Right cardiac atrium (tissue), 5 donors: ENCODE results near the gene TFEC. TPM values are rescaled to one million over a fixed set of nuclear protein-coding genes. Genes with fewer than 3 reads are reported as not detected.
A peak's percentile ranks its signal among the peaks of the same experiment; 100 is the strongest.
"Not testable (repeated sequence)": the region's sequence is repeated elsewhere in the genome, so short reads cannot be mapped to it uniquely, and the experiment has no call there.

Experiments
- ATAC-seq, 2 donors: fragments of 200-7000 bp; cut with Tn5 transposase; one replicate each; pipeline versions ENCODE4 v1.8.0 to v1.9.1; 2020; ENCODE audit warnings: moderate library complexity in 2 of 2, mild to moderate bottlenecking in 1 of 2
- DNase-seq, 3 donors: peaks; one replicate each; pipeline ENCODE4 v3.0.0-alpha.2; 2020
- H3K27ac ChIP-seq: one replicate; pipeline ENCODE4 v1.5.1; 2013; ENCODE audit warnings: mild to moderate bottlenecking, low read length, control low read depth, moderate library complexity
- H3K27me3 ChIP-seq: one replicate; pipeline ENCODE4 v1.6.1; 2013; ENCODE audit not compliant: control insufficient read depth, insufficient read depth
- H3K4me1 ChIP-seq: one replicate; pipeline ENCODE4 v1.6.1; 2013; ENCODE audit warnings: low read length; ENCODE audit not compliant: control insufficient read depth, insufficient read depth
- H3K4me3 ChIP-seq: one replicate; pipeline ENCODE4 v1.5.1; 2013; ENCODE audit warnings: low read length, control low read depth
- H3K9me3 ChIP-seq: one replicate; pipeline ENCODE4 v1.6.1; 2013; ENCODE audit warnings: low read length; ENCODE audit not compliant: control insufficient read depth
- WGBS: extraction: QIAGEN DNeasy Blood & Tissue Kit; methylation state at CpG from one replicate; pipeline ENCODE4 v1.1.7; 2013; 5-methylcytosine and 5-hydroxymethylcytosine counted together
- intact Hi-C, 4 donors: fragments of 100-400 bp; cut with DNase I; formaldehyde crosslinking; loops; one replicate each; pipeline versions ENCODE4 v1.11.0 to v1.14.0; 2022 to 2023
- polyA plus RNA-seq: library from polyadenylated mRNA; stranded (reverse); fragments of 200-250 nt; gene quantifications from one replicate; pipeline ENCODE4 v1.2.3, GENCODE V29; 2013
- total RNA-seq, 4 donors: library from RNA; stranded (reverse); fragmentation: NEBNext Ultra II Directional; extraction: Animal tissue kit (Norgen Biotek cat#: 25700); gene quantifications; one replicate each; pipeline ENCODE4 v1.2.1, GENCODE V29; 2021
- donor health status: healthy with polysubstance abuse.
- donor health status: DM: no; HTN: yes; CAD: no.
- donor health status: DM: no; HTN: no; CAD: no.
- donor health status: DM: no; HTN: yes; CAD: no; lungs with severe emphysema.
- donor health status: DM: yes; HTN: yes; CAD: no.

Gene TFEC
- total and polyA plus RNA-seq, 5 donors = 0.41 to 4.3 (median 2.6) TPM

DNA sequence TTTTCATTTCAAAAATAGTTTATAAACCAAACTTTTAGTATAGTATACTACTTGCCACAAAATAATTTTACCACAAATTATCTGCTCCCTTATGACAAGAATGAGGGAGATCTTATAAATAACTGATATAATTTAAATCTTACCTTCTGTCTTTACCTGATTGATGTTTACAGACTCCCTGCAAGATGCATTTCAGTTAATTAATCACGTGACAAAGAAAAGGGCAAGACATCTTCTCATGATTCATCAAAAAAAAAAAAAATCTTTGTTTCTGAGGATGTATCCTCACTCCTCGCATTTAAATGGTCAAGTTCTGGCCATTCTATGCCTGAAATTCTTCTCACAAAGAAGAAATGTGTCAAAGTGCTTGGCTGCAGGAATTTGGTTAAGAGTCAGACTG is 2.3 kb upstream of the TFEC start:
- Histone ChIP-seq H3K27ac (no peak overlapping the region), H3K4me3 (no peak overlapping the region), H3K4me1 (no peaks in the 10 kb centered on the region), H3K27me3 (no peaks in the 10 kb centered on the region), H3K9me3 (no peaks in the 10 kb centered on the region)
- no peak for DNase-seq
- ATAC-seq = no peak
- 87% methylated on average over 2 of the region's 2 CpGs for whole genome bisulfite sequencing
- intact Hi-C loops = no loop called here

DNA sequence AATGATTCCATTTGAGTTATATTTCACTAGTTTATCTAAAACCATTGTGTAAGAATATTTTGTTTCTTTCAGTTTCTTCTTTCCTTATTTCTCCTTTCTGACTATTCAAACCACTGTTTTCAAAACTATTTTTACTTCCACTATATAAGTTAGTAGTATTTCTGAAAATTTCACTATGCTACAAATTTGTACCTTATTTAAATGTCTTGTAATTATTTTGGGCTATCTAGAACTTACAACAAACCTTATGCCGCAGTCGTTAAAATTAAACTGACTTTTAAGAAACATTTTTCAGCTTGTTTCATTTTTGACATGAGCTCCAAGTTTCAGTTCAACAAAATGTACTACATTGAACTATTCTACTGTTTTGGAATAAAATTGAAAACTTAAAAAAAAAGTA is 1.8 kb downstream of the TFEC start:
- WGBS = 85% methylated on average over 2 of the region's 2 CpGs
- Histone ChIP-seq H3K4me1 (no peaks in the 10 kb centered on the region), H3K9me3 (no peaks in the 10 kb centered on the region), H3K27me3 (no peaks in the 10 kb centered on the region), H3K27ac (no peak overlapping the region), H3K4me3 (no peak overlapping the region)
- intact Hi-C loops = no loop called here
- DNase-seq (no peak), ATAC-seq (no peak)

DNA sequence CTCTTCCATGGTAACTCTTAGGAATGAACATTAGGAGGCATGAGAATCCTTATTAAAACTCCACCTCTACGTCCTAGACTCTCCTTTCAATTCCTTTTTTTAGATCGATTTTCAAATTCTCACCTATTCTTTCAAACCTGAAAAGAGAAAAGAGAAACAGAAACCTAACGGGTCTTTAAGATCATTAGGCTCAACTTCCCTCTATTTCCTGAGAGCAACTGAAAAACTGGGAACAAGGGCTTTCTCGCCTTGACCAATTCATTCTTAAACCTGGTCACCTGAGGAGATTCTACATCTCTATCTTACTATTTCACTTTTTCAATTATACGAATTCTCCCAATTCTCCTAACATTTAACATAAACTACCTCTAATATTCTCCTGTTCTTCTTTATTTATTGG is 2.8 kb downstream of the TFEC start:
- H3K27me3 ChIP-seq = no peaks in the 10 kb centered on the region
- H3K4me3 ChIP-seq = no peak overlapping the region
- no peak for ATAC-seq
- no peaks in the 10 kb centered on the region for H3K4me1 ChIP-seq
- H3K27ac ChIP-seq = no peak overlapping the region
- DNase-seq = no peak
- H3K9me3 ChIP-seq = no peaks in the 10 kb centered on the region
- intact Hi-C loops = no loop called here
- WGBS = 69% methylated on average over 5 of the region's 5 CpGs

DNA sequence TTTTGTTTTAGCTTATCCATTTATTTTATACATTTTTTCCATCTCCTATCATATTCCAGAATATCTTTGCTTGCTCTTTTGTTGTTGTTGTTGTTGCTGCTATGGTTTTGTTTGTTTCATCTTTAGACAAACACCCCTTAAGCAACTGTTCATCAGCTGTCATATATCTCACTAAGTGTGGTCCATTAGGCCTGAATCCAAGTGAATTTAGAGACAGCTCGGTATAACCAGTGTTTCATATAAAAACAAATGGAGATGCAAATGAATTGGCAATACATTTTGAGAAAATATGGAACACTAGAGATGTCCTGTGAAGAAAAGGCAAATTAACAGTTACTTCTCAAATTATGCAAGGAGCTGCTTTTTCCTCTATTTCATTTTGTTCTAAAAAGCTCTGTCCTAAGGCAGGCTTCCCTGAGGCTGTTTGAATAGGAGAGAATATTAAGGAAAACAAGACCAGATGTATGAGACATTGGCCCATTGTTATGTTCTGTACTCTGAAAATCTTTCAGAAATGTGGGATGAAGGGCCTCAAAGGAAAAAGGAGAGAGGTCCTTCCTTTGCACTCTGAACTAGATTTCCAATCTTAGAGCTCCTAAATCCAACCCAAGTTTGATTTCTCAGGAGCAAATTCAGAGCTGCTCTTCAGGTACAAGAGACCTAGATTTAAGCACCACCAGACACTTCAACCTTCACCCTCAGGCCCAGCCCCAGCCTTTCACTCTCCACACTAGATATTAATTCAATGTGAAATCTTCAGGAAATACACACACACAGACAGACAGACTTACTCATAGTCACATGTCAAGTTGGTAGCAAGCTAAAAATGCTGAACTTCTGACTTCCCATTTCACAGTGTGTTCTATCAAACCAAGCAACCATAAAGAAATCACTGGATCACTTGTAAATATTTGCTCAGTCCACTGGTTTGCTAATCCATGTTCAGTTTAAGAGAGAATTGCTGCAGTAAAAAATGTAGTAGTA is 5.4 kb downstream of the TFEC start:
- H3K4me1 ChIP-seq = no peaks in the 10 kb centered on the region
- intact Hi-C loops = no loop called here
- H3K9me3 ChIP-seq = no peaks in the 10 kb centered on the region
- DNase-seq = no peak
- no peak overlapping the region for H3K4me3 ChIP-seq
- H3K27me3 ChIP-seq = no peaks in the 10 kb centered on the region
- peak; percentile 44 to 47 for ATAC-seq
- no peak overlapping the region for H3K27ac ChIP-seq
- 60% methylated on average over 1 of the region's 1 CpG for WGBS

DNA sequence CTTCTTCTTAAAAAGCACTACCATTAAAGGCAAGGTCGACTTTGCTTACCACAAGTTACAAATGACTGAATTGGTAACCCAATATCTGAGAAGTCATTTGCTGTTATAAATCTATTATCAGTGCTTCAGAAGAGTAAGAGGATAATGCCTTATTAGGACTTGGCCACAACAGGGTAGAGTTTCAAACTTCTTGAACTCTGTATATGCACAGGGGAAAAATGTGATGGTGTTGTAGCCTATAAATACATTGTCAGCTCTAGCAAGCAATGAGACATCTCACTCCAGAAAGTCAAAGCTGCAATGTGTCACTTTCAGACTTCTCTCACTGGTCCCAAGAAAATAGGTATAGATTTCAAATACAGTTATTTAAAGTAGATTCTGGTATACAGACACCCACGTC is 9.3 kb downstream of the TFEC start:
- DNase-seq (no peak), ATAC-seq (no peak)
- Histone ChIP-seq H3K9me3 (no peaks in the 10 kb centered on the region), H3K4me1 (no peaks in the 10 kb centered on the region), H3K4me3 (no peak overlapping the region), H3K27ac (no peak overlapping the region), H3K27me3 (no peaks in the 10 kb centered on the region)
- intact Hi-C loops = no loop called here
- WGBS = 76% methylated on average over 2 of the region's 2 CpGs

DNA sequence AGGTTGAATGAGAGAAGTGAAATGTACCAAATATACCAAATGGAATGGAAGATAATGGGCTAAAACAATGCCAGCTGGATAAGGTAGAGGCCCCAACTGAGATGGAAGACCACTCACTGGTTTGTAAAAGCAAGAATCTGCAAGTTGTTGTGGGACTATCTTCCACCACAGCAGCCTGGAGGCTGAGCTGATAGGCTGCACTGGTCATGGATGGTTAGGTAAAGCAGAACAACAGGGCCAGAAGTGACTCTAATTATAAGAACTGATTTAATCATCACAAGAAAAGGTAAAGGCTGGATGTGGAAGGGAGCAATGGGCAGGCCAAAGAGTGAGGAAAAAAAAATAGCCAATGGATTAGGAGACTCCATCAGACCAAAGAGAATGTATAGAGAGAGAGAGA is 11.8 kb downstream of the TFEC start:
- intact Hi-C loops = no loop called here
- Histone ChIP-seq H3K4me3 (no peak overlapping the region), H3K4me1 (no peaks in the 10 kb centered on the region), H3K27ac (no peak overlapping the region), H3K9me3 (no peaks in the 10 kb centered on the region), H3K27me3 (no peaks in the 10 kb centered on the region)
- ATAC-seq (no peak), DNase-seq (no peak)

DNA sequence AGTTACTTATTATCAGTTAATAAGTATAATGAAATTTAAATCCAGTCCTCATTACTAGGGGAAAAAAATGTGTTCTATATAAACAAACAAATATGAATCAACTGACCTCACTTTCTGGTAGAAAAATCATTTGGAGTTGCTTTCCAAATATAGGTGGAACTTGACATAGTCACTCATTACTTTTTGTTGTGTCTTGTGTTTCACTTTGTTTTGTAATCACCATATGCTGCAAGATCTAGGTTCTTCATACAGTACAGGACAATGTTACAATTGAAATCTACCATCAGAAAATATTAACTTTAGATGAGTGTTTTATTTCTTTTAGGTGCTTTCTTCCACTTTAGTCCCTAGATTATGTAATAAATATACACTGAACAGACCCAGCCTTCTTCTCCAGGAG is 16.9 kb downstream of the TFEC start:
- intact Hi-C loops = no loop called here
- H3K27ac ChIP-seq = no peak overlapping the region
- no peaks in the 10 kb centered on the region for H3K9me3 ChIP-seq
- H3K4me3 ChIP-seq = no peak overlapping the region
- no peaks in the 10 kb centered on the region for H3K4me1 ChIP-seq
- H3K27me3 ChIP-seq = no peaks in the 10 kb centered on the region
- no peak for ATAC-seq
- no peak for DNase-seq

DNA sequence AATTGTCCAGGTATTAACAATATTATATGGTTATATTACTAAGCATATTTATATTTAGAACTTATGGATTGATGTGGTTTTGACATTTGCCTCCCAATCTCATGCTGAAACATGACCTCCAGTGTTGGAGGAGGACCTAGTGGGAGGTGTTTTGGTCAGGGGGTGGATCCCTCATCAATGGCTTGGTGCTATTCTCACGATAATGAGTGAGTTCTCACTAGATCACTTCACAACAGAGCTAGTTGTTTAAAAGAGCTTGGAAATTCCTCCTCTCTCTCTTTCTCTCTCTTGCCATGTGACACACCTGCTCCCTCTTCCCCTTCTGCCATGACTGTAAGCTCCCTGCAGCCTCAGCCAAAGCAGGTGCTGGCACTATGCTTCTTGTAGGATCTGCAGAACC is 19.0 kb downstream of the TFEC start:
- H3K27ac ChIP-seq = no peak overlapping the region
- H3K4me3 ChIP-seq = no peak overlapping the region
- H3K4me1 ChIP-seq = no peaks in the 10 kb centered on the region
- H3K27me3 ChIP-seq = no peaks in the 10 kb centered on the region
- H3K9me3 ChIP-seq = no peaks in the 10 kb centered on the region
- DNase-seq = no peak
- intact Hi-C loops = no loop called here
- 0% methylated on average over 1 of the region's 1 CpG for WGBS
- ATAC-seq = no peak

DNA sequence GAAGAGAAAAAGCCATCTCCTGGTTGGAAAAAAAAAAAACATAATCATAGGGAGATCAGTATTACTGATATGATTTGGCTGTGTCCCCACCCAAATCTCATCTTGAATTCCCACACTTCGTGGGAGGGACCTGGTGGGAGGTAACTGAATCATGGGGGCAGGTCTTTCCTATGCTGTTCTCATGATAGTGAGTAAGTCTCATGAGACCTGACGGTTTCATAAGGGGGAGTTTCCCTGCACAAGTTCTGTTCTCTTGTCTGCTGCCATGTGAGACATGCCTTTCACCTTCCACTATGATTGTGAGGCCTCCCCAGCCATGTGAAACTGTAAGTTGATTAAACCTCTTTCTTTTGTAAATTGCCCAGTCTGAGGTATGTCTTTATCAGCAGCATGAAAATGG is 25.8 kb downstream of the TFEC start:
- WGBS = 45% methylated on average over 2 of the region's 2 CpGs
- H3K9me3 ChIP-seq, ATAC-seq: not testable (repeated sequence)

DNA sequence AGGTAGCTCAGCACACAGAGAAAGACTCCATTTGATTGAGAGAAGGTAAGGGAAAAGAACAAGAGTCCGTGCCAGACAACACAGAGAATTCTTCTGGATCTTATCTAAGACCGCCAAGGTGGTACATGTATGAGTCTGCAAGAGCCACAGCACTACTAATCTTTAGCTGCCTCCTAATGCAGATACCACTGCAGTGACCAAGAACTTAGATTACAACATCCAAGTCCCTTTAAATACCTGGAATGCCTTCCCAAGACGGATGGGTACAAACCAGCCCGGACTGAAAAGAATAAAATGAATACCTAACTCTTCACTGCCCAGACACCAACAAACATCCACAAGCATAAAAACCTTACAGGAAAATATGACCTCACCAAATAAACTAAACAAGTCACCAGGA is 33.3 kb downstream of the TFEC start:
- intact Hi-C loops = no loop called here
- DNase-seq (no peak), ATAC-seq (no peak)
- Histone ChIP-seq H3K4me3 (no peak overlapping the region), H3K9me3 (no peaks in the 10 kb centered on the region), H3K4me1 (no peaks in the 10 kb centered on the region), H3K27me3 (no peaks in the 10 kb centered on the region), H3K27ac (no peak overlapping the region)
- WGBS = 74% methylated on average over 4 of the region's 4 CpGs

More for the DNA sequence above, 25.8 kb downstream of the TFEC start:
- H3K27ac ChIP-seq, H3K4me1 ChIP-seq, DNase-seq, intact Hi-C loops, H3K27me3 ChIP-seq, H3K4me3 ChIP-seq: not testable (repeated sequence)

DNA sequence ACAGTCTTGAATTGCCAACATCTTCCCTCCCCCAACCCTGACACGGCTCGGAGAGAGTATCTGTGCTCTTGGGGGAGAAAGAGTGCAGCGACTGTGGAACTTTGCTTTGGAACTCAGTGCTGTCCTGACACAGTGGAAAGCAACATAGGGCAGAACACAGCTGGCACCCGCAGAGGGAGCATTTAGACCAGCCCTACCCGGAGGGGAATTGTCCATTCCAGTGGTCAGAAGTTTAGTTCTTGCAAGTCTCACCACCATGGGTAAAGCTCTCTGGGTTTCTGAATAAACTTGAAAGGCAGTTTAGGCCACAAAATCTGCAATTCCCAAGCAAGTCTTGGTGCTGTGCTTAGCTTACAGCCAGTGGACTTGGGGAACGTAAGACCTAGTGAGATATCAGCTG is 34.9 kb downstream of the TFEC start:
- Histone ChIP-seq H3K4me3 (no peak overlapping the region), H3K27ac (no peak overlapping the region), H3K27me3 (no peaks in the 10 kb centered on the region), H3K4me1 (no peaks in the 10 kb centered on the region), H3K9me3 (no peaks in the 10 kb centered on the region)
- WGBS = 91% methylated on average over 6 of the region's 6 CpGs
- ATAC-seq (no peak), DNase-seq (no peak)
- intact Hi-C loops = no loop called here

DNA sequence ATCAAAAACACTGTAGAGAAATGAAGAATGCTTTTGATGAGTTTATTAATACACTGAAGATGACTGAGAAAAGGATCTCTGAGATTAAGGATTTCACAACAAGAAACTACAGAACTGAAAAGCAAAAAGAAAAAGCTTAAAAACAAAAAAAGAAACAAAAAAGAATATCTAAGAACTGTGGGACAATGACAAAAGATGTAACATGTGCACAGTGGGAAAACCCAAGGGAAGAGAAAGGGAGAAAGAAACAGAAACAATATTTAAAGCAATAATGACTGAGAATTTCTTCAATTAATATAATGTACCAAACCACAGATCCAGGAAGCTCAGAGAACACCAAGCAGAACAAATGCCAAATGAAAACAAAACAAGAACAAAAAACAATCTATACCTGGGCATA is 42.2 kb downstream of the TFEC start:
- ATAC-seq = no peak
- no peaks in the 10 kb centered on the region for H3K4me1 ChIP-seq
- no peak overlapping the region for H3K4me3 ChIP-seq
- no peak for DNase-seq
- H3K27me3 ChIP-seq = no peaks in the 10 kb centered on the region
- no peaks in the 10 kb centered on the region for H3K9me3 ChIP-seq
- intact Hi-C loops = no loop called here
- no peak overlapping the region for H3K27ac ChIP-seq
